Measurements from ENCODE around the gene UST. TPM values are rescaled to one million over a fixed set of nuclear protein-coding genes. Genes with fewer than 3 reads are reported as not detected.

The UST gene
- total RNA-seq, 1 experiment from 2014 or later = 3.9 TPM

GRCh38 chr6:148885925-148886845, 139.4 kb downstream of the UST start:
- H2AFZ ChIP-seq (ENCODE audit: low read length) = no peak overlapping the region
- POLR2A ChIA-PET (ENCODE audit: unreplicated experiment) = interaction anchor here (0.8 kb wide), 1 partner anchor 86 kb away, joined by 4 read pairs; no protein-coding TSS in a partner anchor

DNA sequence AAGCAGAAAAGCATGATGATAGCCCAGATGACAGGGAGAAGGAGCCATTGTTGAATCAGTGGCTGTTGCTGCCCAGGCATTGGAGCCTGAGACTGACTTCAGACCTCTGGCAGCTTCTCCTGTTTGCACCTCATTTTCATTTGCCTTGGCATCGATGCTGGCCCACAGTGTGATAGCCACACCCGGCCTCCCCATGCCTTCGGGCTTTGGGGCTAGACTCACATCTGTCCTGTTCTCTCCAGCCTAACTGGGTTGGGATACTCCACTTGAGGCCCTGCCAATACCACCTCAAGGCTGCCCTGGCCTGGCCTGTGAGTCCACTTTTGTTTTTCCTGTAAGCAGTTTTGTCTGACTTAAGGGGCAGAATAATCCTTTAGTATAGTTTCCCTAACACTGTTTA, 140.4 kb downstream of the UST start:
- Histone ChIP-seq H2AFZ (ENCODE audit: low read length) (no peak overlapping the region), H3K9me2 (replicated peaks; ENCODE audit: low read length) (no peaks in the 10 kb centered on the region), H3K9ac (ENCODE audit: low read length) (no peak overlapping the region), H3F3A (ENCODE audit: low read length, unreplicated experiment) (no peaks in the 10 kb centered on the region), H3K27ac (ENCODE audit: low read length) (no peak overlapping the region), H3K9me3 (ENCODE audit: low read length) (no peaks in the 10 kb centered on the region), H3K4me3 (ENCODE audit: low read length) (no peak overlapping the region), H3K27me3 (ENCODE audit: low read length) (no peaks in the 10 kb centered on the region), H3K36me3 (ENCODE audit: low read depth, low read length) (no peaks in the 10 kb centered on the region), H4K20me1 (ENCODE audit: low read length) (no peaks in the 10 kb centered on the region), H3K79me2 (ENCODE audit: low read length) (no peaks in the 10 kb centered on the region), H3K4me2 (ENCODE audit: low read length) (no peak overlapping the region), H3K4me1 (ENCODE audit: insufficient read depth, low read length) (peaks cover 13% of the 10 kb centered on the region)
- intact Hi-C loops (cut with micrococcal nuclease) = no loop called here
- DNase-seq = no peak
- ChIA-PET CTCF (no interaction called here), POLR2A (ENCODE audit: unreplicated experiment) (no interaction called here)
- BruUV-seq (replicated peaks) = no TSS peak
- ATAC-seq = peak; percentile 31; the same call in 1 of the 2 replicates
- TF ChIP-seq EZH2phosphoT487 (IDR thresholded peaks at IDR 0.05; ENCODE audit: borderline replicate concordance, low read length) (no peak), EZH2 (IDR thresholded peaks at IDR 0.05; ENCODE audit: low read length, unreplicated experiment) (no peak)
- TF ChIP-seq, protein P1, sequence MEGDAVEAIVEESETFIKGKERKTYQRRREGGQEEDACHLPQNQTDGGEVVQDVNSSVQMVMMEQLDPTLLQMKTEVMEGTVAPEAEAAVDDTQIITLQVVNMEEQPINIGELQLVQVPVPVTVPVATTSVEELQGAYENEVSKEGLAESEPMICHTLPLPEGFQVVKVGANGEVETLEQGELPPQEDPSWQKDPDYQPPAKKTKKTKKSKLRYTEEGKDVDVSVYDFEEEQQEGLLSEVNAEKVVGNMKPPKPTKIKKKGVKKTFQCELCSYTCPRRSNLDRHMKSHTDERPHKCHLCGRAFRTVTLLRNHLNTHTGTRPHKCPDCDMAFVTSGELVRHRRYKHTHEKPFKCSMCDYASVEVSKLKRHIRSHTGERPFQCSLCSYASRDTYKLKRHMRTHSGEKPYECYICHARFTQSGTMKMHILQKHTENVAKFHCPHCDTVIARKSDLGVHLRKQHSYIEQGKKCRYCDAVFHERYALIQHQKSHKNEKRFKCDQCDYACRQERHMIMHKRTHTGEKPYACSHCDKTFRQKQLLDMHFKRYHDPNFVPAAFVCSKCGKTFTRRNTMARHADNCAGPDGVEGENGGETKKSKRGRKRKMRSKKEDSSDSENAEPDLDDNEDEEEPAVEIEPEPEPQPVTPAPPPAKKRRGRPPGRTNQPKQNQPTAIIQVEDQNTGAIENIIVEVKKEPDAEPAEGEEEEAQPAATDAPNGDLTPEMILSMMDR (conservative IDR thresholded peaks at IDR 0.05; ENCODE audit: low read depth, low read length) = no peak

More at GRCh38 chr6:148885925-148886845, 139.4 kb downstream of the UST start:
- intact Hi-C loops (cut with micrococcal nuclease) = no loop called here
- Histone ChIP-seq H3F3A (ENCODE audit: low read length, unreplicated experiment) (no peaks in the 10 kb centered on the region), H3K79me2 (ENCODE audit: low read length) (no peaks in the 10 kb centered on the region), H3K27me3 (ENCODE audit: low read length) (no peaks in the 10 kb centered on the region), H3K4me2 (ENCODE audit: low read length) (0 out of 2 replicates have a peak overlapping the region, but pooled peaks have one; percentile 14), H3K9me3 (ENCODE audit: low read length) (no peaks in the 10 kb centered on the region), H3K36me3 (ENCODE audit: low read depth, low read length) (no peaks in the 10 kb centered on the region), H4K20me1 (ENCODE audit: low read length) (no peaks in the 10 kb centered on the region), H3K27ac (ENCODE audit: low read length) (no peak overlapping the region), H3K4me3 (ENCODE audit: low read length) (no peak overlapping the region), H3K9me2 (replicated peaks; ENCODE audit: low read length) (no peaks in the 10 kb centered on the region), H3K4me1 (ENCODE audit: insufficient read depth, low read length) (peaks cover 13% of the 10 kb centered on the region), H3K9ac (ENCODE audit: low read length) (no peak overlapping the region)
- no peak for TF ChIP-seq EZH2 (IDR thresholded peaks at IDR 0.05; ENCODE audit: low read length, unreplicated experiment)
- TF ChIP-seq EZH2phosphoT487 (IDR thresholded peaks at IDR 0.05; ENCODE audit: borderline replicate concordance, low read length) = no peak
- TF ChIP-seq, protein P1 (conservative IDR thresholded peaks at IDR 0.05; ENCODE audit: low read depth, low read length) = no peak
- ATAC-seq (peak; percentile 29; the same call in 1 of the 2 replicates), DNase-seq (no peak)
- no TSS peak for BruUV-seq (replicated peaks)
- CTCF ChIA-PET = interaction anchor here (0.7 kb wide), 1 partner anchor 108 kb away, joined by 3 read pairs; no protein-coding TSS in a partner anchor

DNA sequence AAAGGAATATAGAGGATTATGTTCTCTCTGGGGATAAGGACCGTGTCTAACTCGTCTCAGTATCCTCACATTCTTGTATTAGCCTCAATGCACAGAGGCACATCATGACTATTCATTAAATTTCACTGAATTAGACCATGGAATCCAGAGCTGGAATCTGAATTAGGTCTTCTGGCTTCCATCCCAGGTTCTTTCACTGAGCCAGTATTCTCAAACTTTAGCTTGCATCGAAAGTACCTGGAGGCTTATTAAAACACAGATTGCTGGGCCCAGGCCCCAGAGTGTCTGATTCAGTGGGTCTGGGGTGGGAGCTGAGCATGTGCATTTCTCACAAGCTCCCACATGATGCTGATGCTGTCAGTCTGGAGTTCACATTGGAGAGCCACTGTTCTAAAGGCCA, 142.0 kb downstream of the UST start:
- Histone ChIP-seq H3K4me2 (ENCODE audit: low read length) (no peak overlapping the region), H3K4me1 (ENCODE audit: insufficient read depth, low read length) (peaks cover 13% of the 10 kb centered on the region), H3F3A (ENCODE audit: low read length, unreplicated experiment) (no peaks in the 10 kb centered on the region), H3K9me2 (replicated peaks; ENCODE audit: low read length) (no peaks in the 10 kb centered on the region), H3K27me3 (ENCODE audit: low read length) (no peaks in the 10 kb centered on the region), H3K79me2 (ENCODE audit: low read length) (no peaks in the 10 kb centered on the region), H4K20me1 (ENCODE audit: low read length) (no peaks in the 10 kb centered on the region), H3K9ac (ENCODE audit: low read length) (no peak overlapping the region), H3K36me3 (ENCODE audit: low read depth, low read length) (no peaks in the 10 kb centered on the region), H3K27ac (ENCODE audit: low read length) (no peak overlapping the region), H3K4me3 (ENCODE audit: low read length) (no peak overlapping the region), H3K9me3 (ENCODE audit: low read length) (no peaks in the 10 kb centered on the region), H2AFZ (ENCODE audit: low read length) (no peak overlapping the region)
- BruUV-seq (replicated peaks) = no TSS peak
- intact Hi-C loops (cut with micrococcal nuclease) = no loop called here
- DNase-seq (no peak), ATAC-seq (no peak)
- ChIA-PET CTCF (no interaction called here), POLR2A (ENCODE audit: unreplicated experiment) (no interaction called here)
- TF ChIP-seq, protein P1 (conservative IDR thresholded peaks at IDR 0.05; ENCODE audit: low read depth, low read length) = no peak
- TF ChIP-seq EZH2phosphoT487 (IDR thresholded peaks at IDR 0.05; ENCODE audit: borderline replicate concordance, low read length) (no peak), EZH2 (IDR thresholded peaks at IDR 0.05; ENCODE audit: low read length, unreplicated experiment) (no peak)
